ENCODE measurements around the gene ABCA3. TPM values are rescaled to one million over a fixed set of nuclear protein-coding genes. Genes with fewer than 3 reads are reported as not detected.
A peak's percentile ranks its signal among the peaks of the same experiment; 100 is the strongest.

Gene ABCA3
- total RNA-seq, 1 experiment from 2014 or later, result 6.2 TPM

GRCh38 chr16:2339521-2340484, 725 bp downstream of the ABCA3 start:
- H3K27me3 ChIP-seq (ENCODE audit: insufficient read depth, low read depth), result peaks cover 10% of the 10 kb centered on the region; the same call in 1 of the 2 replicates
- H3K9me2 ChIP-seq (ENCODE audit: insufficient read depth), result no peaks in the 10 kb centered on the region
- no peaks in the 10 kb centered on the region; the same call in 1 of the 2 replicates for H3K9me3 ChIP-seq (ENCODE audit: insufficient read depth, low read depth)
- no peak for TF ChIP-seq EZH2 (IDR thresholded peaks at IDR 0.05; ENCODE audit: low read depth)
- TF ChIP-seq CTCF (conservative IDR thresholded peaks at IDR 0.05), result no peak; the same call in 1 of the 2 replicates
- ChIA-PET CTCF (interaction anchor here (0.6 to 0.7 kb wide), 2 partner anchors 69 to 87 kb away, joined by 4 read pairs; no protein-coding TSS in a partner anchor), POLR2A (ENCODE audit: unreplicated experiment) (no interaction called here)
- H3K4me2 ChIP-seq, result peak overlapping the region; percentile 97
- no peaks in the 10 kb centered on the region for H3K36me3 ChIP-seq (ENCODE audit: low read depth)
- H3K27ac ChIP-seq, result no peak overlapping the region
- no peaks in the 10 kb centered on the region for H4K20me1 ChIP-seq (ENCODE audit: insufficient read depth)
- DNase-seq, result peak in 1 of 2 experiments; percentile 57
- H3F3A ChIP-seq (ENCODE audit: insufficient read depth, low read depth), result peaks cover 7% of the 10 kb centered on the region; the same call in 1 of the 2 replicates
- peak overlapping the region; percentile 86 for H2AFZ ChIP-seq
- peak overlapping the region; percentile 79 for H3K4me3 ChIP-seq
- intact Hi-C loops (cut with micrococcal nuclease; ENCODE audit: unreplicated experiment), result loop anchor here (2.0 kb wide), 1 partner anchor 89 kb away; the partner anchor contains the start of gene CCNF
- no peaks in the 10 kb centered on the region for H3K79me2 ChIP-seq (ENCODE audit: low read depth)
- peaks cover 7% of the 10 kb centered on the region; the same call in 1 of the 2 replicates for H3K4me1 ChIP-seq (replicated peaks; ENCODE audit: insufficient read depth)
- no TSS peak for BruUV-seq (replicated peaks)

- H3K27me3 ChIP-seq (ENCODE audit: insufficient read depth, low read depth), result peaks cover 10% of the 10 kb centered on the region; the same call in 1 of the 2 replicates
- ChIA-PET CTCF (interaction anchor here (0.5 to 0.7 kb wide), 2 partner anchors 41 to 52 kb away, joined by 5 read pairs; no protein-coding TSS in a partner anchor), POLR2A (ENCODE audit: unreplicated experiment) (no interaction called here)
Measured at GRCh38 chr16:2337431-2338296, 2.9 kb downstream of the ABCA3 start.

More at GRCh38 chr16:2337431-2338296, 2.9 kb downstream of the ABCA3 start:
- no peak for DNase-seq
- intact Hi-C loops (cut with micrococcal nuclease; ENCODE audit: unreplicated experiment), result no loop called here
- Histone ChIP-seq H3K27ac (no peak overlapping the region), H3K4me3 (no peak overlapping the region), H3K9me2 (ENCODE audit: insufficient read depth) (no peaks in the 10 kb centered on the region), H2AFZ (no peak overlapping the region), H3K9me3 (ENCODE audit: insufficient read depth, low read depth) (no peaks in the 10 kb centered on the region), H3K79me2 (ENCODE audit: low read depth) (no peaks in the 10 kb centered on the region), H4K20me1 (ENCODE audit: insufficient read depth) (no peaks in the 10 kb centered on the region), H3K4me1 (replicated peaks; ENCODE audit: insufficient read depth) (peaks cover 11% of the 10 kb centered on the region; the same call in 1 of the 2 replicates), H3K36me3 (ENCODE audit: low read depth) (no peaks in the 10 kb centered on the region), H3F3A (ENCODE audit: insufficient read depth, low read depth) (peaks cover 5% of the 10 kb centered on the region; the same call in 1 of the 2 replicates), H3K4me2 (no peak overlapping the region)
- no TSS peak for BruUV-seq (replicated peaks)
- TF ChIP-seq CTCF (conservative IDR thresholded peaks at IDR 0.05), result no peak
- TF ChIP-seq EZH2 (IDR thresholded peaks at IDR 0.05; ENCODE audit: low read depth), result no peak
